HUES48 (cell line): ENCODE results near the gene FAM114A2.
"Not testable (repeated sequence)": the region's sequence is repeated elsewhere in the genome, so short reads cannot be mapped to it uniquely, and the experiment has no call there.

ENCODE experiments used
- H3K27ac ChIP-seq: one replicate; pipeline ENCODE4 v1.7.0; 2013; ENCODE audit warnings: low read depth, low read length, inconsistent platforms
- H3K27me3 ChIP-seq: 2 replicates; pipeline ENCODE4 v1.6.1; 2013; ENCODE audit warnings: mild to moderate bottlenecking, low read length; ENCODE audit not compliant: control insufficient read depth, insufficient read depth
- H3K36me3 ChIP-seq: 2 replicates; pipeline ENCODE4 v1.6.1; 2013; ENCODE audit warnings: low read length; ENCODE audit not compliant: control insufficient read depth, insufficient read depth
- H3K4me1 ChIP-seq: 2 replicates; pipeline ENCODE4 v1.6.1; 2013; ENCODE audit warnings: mild to moderate bottlenecking, low read length; ENCODE audit not compliant: control insufficient read depth, insufficient read depth
- H3K4me3 ChIP-seq: 2 replicates; pipeline ENCODE4 v1.5.1; 2013; ENCODE audit warnings: mild to moderate bottlenecking, low read depth, low read length
- H3K9ac ChIP-seq: 2 replicates; pipeline ENCODE4 v1.6.1; 2013; ENCODE audit warnings: mild to moderate bottlenecking, low read depth, low read length, moderate library complexity
- H3K9me3 ChIP-seq: 2 replicates; pipeline ENCODE4 v1.6.1; 2013; ENCODE audit warnings: low read length; ENCODE audit not compliant: control insufficient read depth, insufficient read depth

The FAM114A2 gene

GRCh38 chr5:154071799-154072413 is 33.2 kb upstream of the FAM114A2 start:
- Histone ChIP-seq H3K4me3 (no peak overlapping the region), H3K27me3 (peaks cover 7% of the 10 kb centered on the region; the same call in 1 of the 2 replicates), H3K4me1 (0 out of 2 replicates have a peak, but pooled peaks cover 5% of the 10 kb centered on the region), H3K27ac (no peak overlapping the region), H3K9ac (no peak overlapping the region), H3K9me3 (no peaks in the 10 kb centered on the region), H3K36me3 (no peaks in the 10 kb centered on the region)

- H3K9ac ChIP-seq, H3K36me3 ChIP-seq, H3K27ac ChIP-seq, H3K4me3 ChIP-seq, H3K9me3 ChIP-seq, H3K4me1 ChIP-seq, H3K27me3 ChIP-seq: not testable (repeated sequence)
These were observed 31.1 kb upstream of the FAM114A2 start for GRCh38 chr5:154069854-154070253.

- Histone ChIP-seq H3K9ac (no peak overlapping the region), H3K9me3 (no peaks in the 10 kb centered on the region), H3K27me3 (no peaks in the 10 kb centered on the region), H3K36me3 (no peaks in the 10 kb centered on the region), H3K4me1 (no peaks in the 10 kb centered on the region), H3K27ac (no peak overlapping the region), H3K4me3 (no peak overlapping the region)
These were observed 27.3 kb upstream of the FAM114A2 start for GRCh38 chr5:154065971-154066370.

- no peak overlapping the region for H3K9ac ChIP-seq
- H3K4me3 ChIP-seq: no peak overlapping the region
- H3K27ac ChIP-seq: no peak overlapping the region
- H3K9me3 ChIP-seq: no peaks in the 10 kb centered on the region
- H3K27me3 ChIP-seq: no peaks in the 10 kb centered on the region
- H3K36me3 ChIP-seq: no peaks in the 10 kb centered on the region
- H3K4me1 ChIP-seq: peaks cover 10% of the 10 kb centered on the region
These were observed 24.7 kb upstream of the FAM114A2 start for GRCh38 chr5:154063372-154063771.

GRCh38 chr5:154060606-154061005 is 21.9 kb upstream of the FAM114A2 start:
- no peak overlapping the region for H3K27ac ChIP-seq
- H3K9ac ChIP-seq: no peak overlapping the region
- H3K4me1 ChIP-seq: peaks cover 15% of the 10 kb centered on the region
- no peaks in the 10 kb centered on the region for H3K9me3 ChIP-seq
- H3K36me3 ChIP-seq: no peaks in the 10 kb centered on the region
- no peaks in the 10 kb centered on the region for H3K27me3 ChIP-seq
- H3K4me3 ChIP-seq: no peak overlapping the region

GRCh38 chr5:154059583-154059982 is 20.9 kb upstream of the FAM114A2 start:
- Histone ChIP-seq H3K4me3 (no peak overlapping the region), H3K9me3 (no peaks in the 10 kb centered on the region), H3K27me3 (no peaks in the 10 kb centered on the region), H3K36me3 (no peaks in the 10 kb centered on the region), H3K9ac (no peak overlapping the region), H3K27ac (no peak overlapping the region), H3K4me1 (peaks cover 15% of the 10 kb centered on the region)

- H3K27me3 ChIP-seq: no peaks in the 10 kb centered on the region
- peaks cover 15% of the 10 kb centered on the region for H3K4me1 ChIP-seq
- peaks cover 2% of the 10 kb centered on the region; the same call in 1 of the 2 replicates for H3K36me3 ChIP-seq
- no peak overlapping the region for H3K9ac ChIP-seq
- no peak overlapping the region for H3K4me3 ChIP-seq
- H3K27ac ChIP-seq: peak overlapping the region; percentile 3
- H3K9me3 ChIP-seq: no peaks in the 10 kb centered on the region
These were observed 20.3 kb upstream of the FAM114A2 start for GRCh38 chr5:154059039-154059430.

GRCh38 chr5:154058055-154059038 is 19.6 kb upstream of the FAM114A2 start:
- peak overlapping the region; percentile 3 for H3K27ac ChIP-seq
- no peak overlapping the region for H3K4me3 ChIP-seq
- no peaks in the 10 kb centered on the region for H3K27me3 ChIP-seq
- no peaks in the 10 kb centered on the region for H3K9me3 ChIP-seq
- peaks cover 15% of the 10 kb centered on the region for H3K4me1 ChIP-seq
- H3K9ac ChIP-seq: no peak overlapping the region
- peaks cover 9% of the 10 kb centered on the region; the same call in 1 of the 2 replicates for H3K36me3 ChIP-seq

GRCh38 chr5:154055201-154055600 is 16.5 kb upstream of the FAM114A2 start:
- Histone ChIP-seq H3K27me3 (no peaks in the 10 kb centered on the region), H3K36me3 (peaks cover 22% of the 10 kb centered on the region), H3K4me3 (no peak overlapping the region), H3K4me1 (peaks cover 15% of the 10 kb centered on the region), H3K9me3 (no peaks in the 10 kb centered on the region), H3K27ac (no peak overlapping the region), H3K9ac (no peak overlapping the region)

GRCh38 chr5:154053468-154053867 is 14.8 kb upstream of the FAM114A2 start:
- Histone ChIP-seq H3K4me3 (no peak overlapping the region), H3K27ac (no peak overlapping the region), H3K9me3 (no peaks in the 10 kb centered on the region), H3K9ac (no peak overlapping the region), H3K4me1 (peaks cover 6% of the 10 kb centered on the region; the same call in 1 of the 2 replicates), H3K27me3 (no peaks in the 10 kb centered on the region), H3K36me3 (peaks cover 22% of the 10 kb centered on the region)

GRCh38 chr5:154049636-154050035 is 10.9 kb upstream of the FAM114A2 start:
- no peak overlapping the region for H3K9ac ChIP-seq
- H3K4me1 ChIP-seq: no peaks in the 10 kb centered on the region
- H3K9me3 ChIP-seq: no peaks in the 10 kb centered on the region
- H3K27me3 ChIP-seq: no peaks in the 10 kb centered on the region
- no peak overlapping the region for H3K27ac ChIP-seq
- no peak overlapping the region for H3K4me3 ChIP-seq
- peaks cover 22% of the 10 kb centered on the region for H3K36me3 ChIP-seq
